AG09319 (cell line): Measurements from ENCODE around the gene LMBRD1.

ENCODE experiments used
- DNase-seq: peaks from one replicate; pipeline ENCODE4 v3.0.0-alpha.2; 2010; ENCODE audit warnings: low read depth; ENCODE audit errors: extremely low read depth
- CTCF ChIP-seq: IDR thresholded peaks from 2 replicates; pipeline ENCODE4 v1.5.1; 2011; ENCODE audit warnings: low read depth, mild to moderate bottlenecking, inconsistent platforms, low read length, moderate library complexity

Gene LMBRD1

GRCh38 chr6:69784595-69785377 lies 12.0 kb downstream of the LMBRD1 start:
- no peak for TF ChIP-seq CTCF
- DNase-seq: no peak

DNA sequence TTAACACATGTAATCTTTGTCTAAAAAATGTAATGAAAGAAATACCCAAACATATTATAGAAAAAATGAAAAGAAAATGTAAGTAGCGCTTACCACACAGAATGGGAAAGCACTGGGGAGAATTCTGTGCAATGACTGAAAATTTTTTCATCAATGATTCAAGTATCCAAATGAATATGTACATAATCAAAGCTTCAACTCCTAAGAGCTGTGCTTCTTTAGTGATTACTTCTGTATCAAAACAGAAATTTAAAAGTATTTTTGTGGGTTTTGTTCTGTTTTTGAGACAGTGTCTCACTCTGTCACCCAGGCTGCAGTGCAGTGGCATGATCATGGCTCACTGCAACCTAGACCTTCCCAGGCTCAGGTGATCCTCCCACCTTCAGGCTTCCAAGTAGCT lies 13.7 kb downstream of the LMBRD1 start:
- no peak for DNase-seq
- no peak for TF ChIP-seq CTCF

DNA sequence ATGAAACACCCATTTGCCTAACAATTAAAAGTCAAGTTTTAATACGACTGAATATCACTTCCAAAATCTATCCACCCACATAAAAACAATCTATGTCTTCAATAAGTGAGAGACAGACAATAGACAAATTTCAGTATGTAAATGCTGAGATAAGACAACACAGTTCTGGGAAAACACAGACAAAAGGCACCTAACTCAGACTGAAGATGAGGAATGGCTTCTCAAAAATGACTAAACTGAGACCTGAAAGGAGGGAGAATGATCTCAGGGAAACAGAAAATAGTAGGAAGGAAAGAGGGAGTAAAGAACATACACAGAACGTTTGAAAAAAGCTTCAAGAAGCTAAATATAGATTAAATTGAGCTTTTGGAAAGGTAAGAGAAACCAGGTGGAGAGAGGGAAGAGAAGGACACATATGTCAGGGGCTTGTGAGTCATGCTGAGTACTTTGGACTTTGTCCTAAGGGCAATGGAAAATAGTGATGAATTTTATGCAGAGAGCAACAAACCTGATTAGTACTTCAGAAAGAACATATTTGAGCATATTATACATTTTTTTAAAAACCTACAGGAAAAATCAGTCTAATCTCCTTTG lies 16.1 kb downstream of the LMBRD1 start:
- DNase-seq: no peak
- TF ChIP-seq CTCF: no peak

GRCh38 chr6:69775941-69776340 lies 20.9 kb downstream of the LMBRD1 start:
- DNase-seq: no peak
- TF ChIP-seq CTCF: no peak

- TF ChIP-seq CTCF: no peak
- DNase-seq: no peak
These were observed 21.3 kb downstream of the LMBRD1 start for GRCh38 chr6:69775585-69775849.

DNA sequence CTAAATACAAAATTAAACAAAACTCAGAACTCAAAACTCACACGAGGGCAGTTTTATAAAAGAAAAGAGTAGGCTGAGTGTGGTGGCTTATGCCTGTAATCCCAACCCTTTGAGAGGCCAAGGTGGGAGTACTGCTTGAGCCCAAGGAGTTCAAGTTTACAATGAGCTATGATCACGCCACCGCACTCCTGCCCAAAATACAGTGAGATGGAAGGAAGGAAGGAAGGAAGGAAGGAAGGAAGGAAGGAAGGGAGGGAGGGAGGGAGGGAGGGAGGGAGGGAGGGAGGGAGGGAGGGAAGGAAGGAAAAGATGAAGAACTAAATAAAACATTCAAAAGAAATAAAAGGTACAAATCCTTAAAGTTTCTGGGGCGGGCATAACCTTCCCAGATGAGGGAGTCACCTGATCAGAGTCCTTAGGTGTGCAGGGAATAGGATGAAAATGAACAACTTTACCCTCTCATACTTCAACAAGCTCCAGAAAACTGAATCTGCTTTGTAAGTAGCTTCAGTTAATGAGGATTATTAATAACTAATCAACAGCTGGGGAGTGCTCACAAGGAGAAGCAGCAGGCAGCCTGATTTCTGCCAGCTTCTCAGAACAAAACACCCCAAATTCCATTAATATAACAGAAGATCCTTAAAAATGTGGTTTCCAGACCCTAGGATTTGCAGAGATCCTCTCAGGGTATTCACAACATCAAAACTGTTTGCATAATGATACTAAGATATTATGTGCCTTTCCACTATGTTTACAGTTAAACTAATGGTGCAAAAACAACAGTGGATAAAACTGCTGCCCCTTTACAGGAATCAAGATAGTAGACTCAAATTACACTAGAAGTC lies 21.8 kb downstream of the LMBRD1 start:
- TF ChIP-seq CTCF: no peak
- no peak for DNase-seq

- no peak for TF ChIP-seq CTCF
- no peak for DNase-seq
These were observed 25.5 kb downstream of the LMBRD1 start for GRCh38 chr6:69771158-69771906.
